SU-DHL-6 (cell line): ENCODE results near the gene TPMT.

Experiments used
- H2AFZ ChIP-seq: fragments of 200-600 bp; sonication (generic); 2 replicates; pipeline ENCODE4 v1.6.1; 2014; ENCODE audit warnings: low read depth, mild to moderate bottlenecking, moderate library complexity, mixed read lengths, antibody characterized with exemption, low read length; ENCODE audit not compliant: severe bottlenecking
- H3F3A ChIP-seq: fragments of 200-600 bp; shearing (Covaris generic); 2 replicates; pipeline ENCODE4 v1.6.0; 2016; ENCODE audit warnings: antibody characterized with exemption, mild to moderate bottlenecking; ENCODE audit not compliant: insufficient read depth
- H3K27ac ChIP-seq: fragments of 200-600 bp; sonication (generic); 2 replicates; pipeline ENCODE4 v1.5.1; 2016; ENCODE audit warnings: low read depth, mild to moderate bottlenecking, low read length, moderate library complexity, mixed read lengths
- H3K27me3 ChIP-seq: fragments of 200-600 bp; sonication (generic), shearing (Covaris generic); 2 replicates; pipeline ENCODE4 v1.6.0; 2014; ENCODE audit warnings: mild to moderate bottlenecking, low read length
- H3K36me3 ChIP-seq: fragments of 200-600 bp; sonication (generic); 2 replicates; pipeline ENCODE4 v1.6.1; 2014; ENCODE audit warnings: mild to moderate bottlenecking, low read length, mixed read lengths
- H3K4me2 ChIP-seq: fragments of 300-600, 200-600 bp; shearing (Covaris generic), sonication (generic); 2 replicates; pipeline ENCODE4 v1.6.0; 2014; ENCODE audit warnings: low read length, low read depth, mild to moderate bottlenecking; ENCODE audit not compliant: poor library complexity, severe bottlenecking
- H3K4me3 ChIP-seq: fragments of 200-600 bp; sonication (generic); 2 replicates; pipeline ENCODE4 v1.5.1; 2014; ENCODE audit warnings: antibody characterized with exemption, low read length, mild to moderate bottlenecking, mixed read lengths; ENCODE audit not compliant: insufficient read depth, poor library complexity, severe bottlenecking
- H3K79me2 ChIP-seq: fragments of 200-600 bp; sonication (generic); 2 replicates; pipeline ENCODE4 v1.6.1; 2014; ENCODE audit warnings: mild to moderate bottlenecking, low read length, moderate library complexity; ENCODE audit not compliant: insufficient read depth
- H3K9ac ChIP-seq: fragments of 200-600 bp; sonication (generic); 2 replicates; pipeline ENCODE4 v1.7.0; 2014; ENCODE audit warnings: mild to moderate bottlenecking, low read length
- H3K9me2 ChIP-seq: fragments of 200-600 bp; sonication (generic); replicated peaks from 2 replicates; pipeline ENCODE4 v1.6.1; 2014; ENCODE audit warnings: low read length; ENCODE audit not compliant: insufficient read depth
- H3K9me3 ChIP-seq: fragments of 200-600 bp; sonication (generic); 2 replicates; pipeline ENCODE4 v1.6.1; 2014; ENCODE audit warnings: low read length, mixed read lengths; ENCODE audit not compliant: insufficient read depth
- H4K20me1 ChIP-seq: fragments of 200-600 bp; sonication (generic); 2 replicates; pipeline ENCODE4 v1.6.1; 2014; ENCODE audit warnings: low read depth, mild to moderate bottlenecking, antibody characterized with exemption, low read length, moderate library complexity, mixed read lengths
- CTCF ChIP-seq: fragments of 200-600 bp; sonication (generic); IDR thresholded peaks from one replicate; pipeline ENCODE4 v1.5.1; 2017; ENCODE audit warnings: antibody characterized with exemption, mild to moderate bottlenecking, low read length, moderate library complexity; ENCODE audit not compliant: insufficient read depth, poor library complexity, severe bottlenecking
- EZH2phosphoT487 ChIP-seq: fragments of 200-600 bp; sonication (generic), shearing (Covaris generic); conservative IDR thresholded peaks from 2 replicates; pipeline ENCODE4 v1.6.1; 2018; ENCODE audit warnings: mild to moderate bottlenecking, antibody characterized with exemption, low read length, moderate library complexity, mixed read lengths

The TPMT gene

DNA sequence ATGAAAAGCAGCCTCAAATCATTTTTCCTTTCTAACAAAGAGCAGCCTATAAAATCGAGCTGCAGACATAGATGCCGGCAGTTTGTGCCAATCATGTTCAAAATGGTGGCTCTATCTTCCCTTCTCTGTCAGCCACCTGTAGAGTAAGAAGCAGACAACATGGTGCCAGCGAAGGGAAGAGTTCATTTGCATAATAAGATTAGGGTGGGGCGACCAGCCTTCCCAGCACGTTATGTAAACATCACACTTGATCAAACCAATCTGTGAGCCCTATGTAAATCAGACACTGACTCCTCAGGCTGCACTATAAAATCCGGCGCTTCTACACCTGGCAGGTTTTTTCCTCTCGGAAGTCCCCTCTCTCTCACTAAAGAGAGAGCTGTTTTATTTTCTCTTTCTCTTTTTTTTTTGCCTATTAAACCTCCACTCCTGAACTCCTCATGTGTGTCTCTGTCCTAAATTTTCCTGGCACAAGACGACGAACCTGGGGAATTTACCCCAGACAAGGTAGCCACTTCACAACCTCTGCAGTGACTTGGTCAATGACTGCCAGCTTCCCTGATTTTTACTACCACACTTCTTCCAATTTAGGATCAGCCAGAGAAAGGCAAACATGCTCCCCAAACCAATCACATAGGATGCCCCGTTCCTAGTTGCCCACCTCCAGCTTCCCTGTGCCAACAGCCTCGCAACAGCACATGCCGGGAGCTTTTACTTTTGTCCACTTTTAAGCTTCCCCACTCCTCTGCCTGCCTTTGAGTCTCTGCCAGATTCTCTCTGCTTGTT is 12.9 kb downstream of the TPMT start:
- Histone ChIP-seq H3K4me3 (no peak overlapping the region), H3K9me3 (no peaks in the 10 kb centered on the region), H3K4me2 (no peak overlapping the region), H4K20me1 (no peaks in the 10 kb centered on the region), H3K27me3 (no peaks in the 10 kb centered on the region), H3F3A (no peaks in the 10 kb centered on the region), H2AFZ (no peak overlapping the region), H3K9ac (no peak overlapping the region), H3K36me3 (no peaks in the 10 kb centered on the region), H3K79me2 (no peaks in the 10 kb centered on the region), H3K27ac (no peak overlapping the region), H3K9me2 (no peaks in the 10 kb centered on the region)
- TF ChIP-seq CTCF (no peak), EZH2phosphoT487 (no peak)

DNA sequence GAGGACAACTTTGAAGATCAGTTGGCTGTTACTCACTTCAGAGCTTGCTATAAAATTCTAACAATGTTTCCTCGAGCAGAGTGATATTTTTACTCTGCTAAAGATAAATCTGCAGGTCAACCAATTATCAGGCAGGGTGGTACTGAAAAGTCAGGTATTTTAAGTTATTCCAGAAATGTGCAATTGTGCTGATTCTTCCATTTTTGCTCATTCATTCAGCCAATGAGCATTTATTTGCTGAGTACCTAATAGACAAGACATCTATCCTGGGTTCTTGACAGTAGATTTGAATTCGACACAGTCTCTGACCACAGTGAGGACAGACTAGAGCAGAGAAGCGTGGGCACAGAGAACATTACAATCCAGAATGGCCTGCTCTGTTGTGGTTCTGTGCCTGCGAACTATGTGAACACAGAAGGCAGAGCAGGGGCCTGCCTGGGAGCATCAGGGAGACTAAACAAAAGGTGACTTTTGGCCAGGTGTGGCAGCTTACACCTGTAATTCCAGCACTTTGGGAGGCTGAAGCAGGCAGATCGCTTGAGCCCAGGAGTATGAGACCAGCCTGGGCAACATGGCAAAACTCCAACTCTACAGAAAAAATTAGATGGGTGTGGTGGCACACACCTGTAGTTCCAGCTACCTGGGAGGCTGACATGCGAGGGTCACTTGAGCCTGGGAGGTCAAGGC is 14.8 kb downstream of the TPMT start:
- TF ChIP-seq EZH2phosphoT487 (no peak), CTCF (no peak)
- no peaks in the 10 kb centered on the region for H3K79me2 ChIP-seq
- no peaks in the 10 kb centered on the region for H3K9me3 ChIP-seq

GRCh38 chr6:18138906-18139305 is 16.0 kb downstream of the TPMT start:
- Histone ChIP-seq H4K20me1 (no peaks in the 10 kb centered on the region), H3K27ac (no peak overlapping the region), H3K4me2 (no peak overlapping the region), H2AFZ (no peak overlapping the region), H3K9me3 (no peaks in the 10 kb centered on the region), H3K9me2 (no peaks in the 10 kb centered on the region), H3K27me3 (no peaks in the 10 kb centered on the region), H3K36me3 (no peaks in the 10 kb centered on the region), H3F3A (no peaks in the 10 kb centered on the region), H3K79me2 (no peaks in the 10 kb centered on the region), H3K9ac (no peak overlapping the region), H3K4me3 (no peak overlapping the region)
- TF ChIP-seq CTCF (no peak), EZH2phosphoT487 (no peak)

More for the DNA sequence above, 14.8 kb downstream of the TPMT start:
- Histone ChIP-seq H3F3A (no peaks in the 10 kb centered on the region), H3K9me2 (no peaks in the 10 kb centered on the region), H3K9ac (no peak overlapping the region), H3K4me3 (no peak overlapping the region), H2AFZ (no peak overlapping the region), H3K27me3 (no peaks in the 10 kb centered on the region), H3K27ac (no peak overlapping the region), H4K20me1 (no peaks in the 10 kb centered on the region), H3K36me3 (no peaks in the 10 kb centered on the region), H3K4me2 (no peak overlapping the region)
